Amygdala (tissue), 56 donors: ENCODE results near the gene CABLES2.
"Not testable (repeated sequence)": the region's sequence is repeated elsewhere in the genome, so short reads cannot be mapped to it uniquely, and the experiment has no call there.

Experiments
- DNase-seq, 56 donors: peaks; one replicate each; lab custom pipeline; 2025; lab: John Stamatoyannopoulos, UW

The CABLES2 gene

GRCh38 chr20:62436692-62437091 lies 29.6 kb upstream of the CABLES2 start:
- no peak for DNase-seq

GRCh38 chr20:62433658-62434497 lies 26.8 kb upstream of the CABLES2 start:
- DNase-seq = peak in 18 of 56 donors; percentile 2 to 55 (median 15)

- no peak for DNase-seq
Observed at GRCh38 chr20:62430866-62431447, 23.9 kb upstream of the CABLES2 start.

GRCh38 chr20:62430311-62430853 lies 23.3 kb upstream of the CABLES2 start:
- DNase-seq = no peak

GRCh38 chr20:62429455-62430310 lies 22.6 kb upstream of the CABLES2 start:
- DNase-seq = no peak

- no peak for DNase-seq
Observed at GRCh38 chr20:62428396-62429295, 21.6 kb upstream of the CABLES2 start.

- DNase-seq = no peak
Observed at GRCh38 chr20:62428002-62428372, 20.9 kb upstream of the CABLES2 start.

GRCh38 chr20:62427172-62428001 lies 20.3 kb upstream of the CABLES2 start, which contains the start of gene RBBP8NL:
TSS of gene RBBP8NL (minus strand) at chr20:62427539. CDS start at chr20:62419647, 7,892 bp downstream.
- no peak for DNase-seq

- no peak for DNase-seq
Observed at GRCh38 chr20:62426699-62427131, 19.6 kb upstream of the CABLES2 start.

- DNase-seq = not testable (repeated sequence)
Observed at GRCh38 chr20:62426059-62426348, 18.9 kb upstream of the CABLES2 start.

GRCh38 chr20:62425281-62426058 lies 18.4 kb upstream of the CABLES2 start:
- DNase-seq = no peak

GRCh38 chr20:62424249-62425107 lies 17.4 kb upstream of the CABLES2 start:
- no peak for DNase-seq

- DNase-seq = no peak
Observed at GRCh38 chr20:62423326-62423706, 16.2 kb upstream of the CABLES2 start.

GRCh38 chr20:62422636-62423325 lies 15.7 kb upstream of the CABLES2 start:
- DNase-seq = no peak

GRCh38 chr20:62421716-62421990 lies 14.6 kb upstream of the CABLES2 start:
- DNase-seq = no peak

- no peak for DNase-seq
Observed at GRCh38 chr20:62420846-62421715, 14.0 kb upstream of the CABLES2 start.
